OCI-LY3 (cell line): ENCODE data around the gene NR4A2.

Source experiments
- H2AFZ ChIP-seq: fragments of 200-600, 300-600 bp; shearing (Covaris generic); 2 replicates; pipeline ENCODE4 v1.6.0; 2014; ENCODE audit warnings: antibody characterized with exemption, low read depth, low read length
- H3K27ac ChIP-seq: fragments of 200-600, 300-600 bp; sonication (generic); 2 replicates; pipeline ENCODE4 v1.5.1; 2014; ENCODE audit warnings: mild to moderate bottlenecking, low read length, moderate library complexity, mixed read lengths
- H3K27me3 ChIP-seq: fragments of 200-600, 300-600 bp; sonication (generic); 2 replicates; pipeline ENCODE4 v1.6.1; 2014; ENCODE audit warnings: low read depth, low read length, mixed read lengths
- H3K36me3 ChIP-seq: fragments of 200-600, 300-600 bp; sonication (generic); replicated peaks from 2 replicates; pipeline ENCODE3; 2014; ENCODE audit warnings: low read depth, low read length, mixed read lengths
- H3K4me1 ChIP-seq: fragments of 300-600, 200-600 bp; sonication (generic); 2 replicates; pipeline ENCODE4 v1.6.1; 2014; ENCODE audit warnings: low read length, mixed read lengths
- H3K4me2 ChIP-seq: fragments of 200-600, 300-600 bp; sonication (generic); 2 replicates; pipeline ENCODE4 v1.6.1; 2014; ENCODE audit warnings: low read length, mixed read lengths
- H3K4me3 ChIP-seq: fragments of 300-600, 200-600 bp; sonication (generic); 2 replicates; pipeline ENCODE4 v1.5.1; 2014; ENCODE audit warnings: antibody characterized with exemption, mild to moderate bottlenecking, low read length, moderate library complexity
- H3K79me2 ChIP-seq: fragments of 300-600, 200-600 bp; shearing (Covaris generic); 2 replicates; pipeline ENCODE4 v1.6.1; 2014; ENCODE audit warnings: mild to moderate bottlenecking, low read length, mixed read lengths
- H3K9ac ChIP-seq: fragments of 300-600, 200-600 bp; shearing (Covaris generic); 2 replicates; pipeline ENCODE4 v1.6.0; 2014; ENCODE audit warnings: mild to moderate bottlenecking, low read length, moderate library complexity
- H3K9me3 ChIP-seq: fragments of 200-600, 300-600 bp; shearing (Covaris generic); 2 replicates; pipeline ENCODE4 v1.6.1; 2014; ENCODE audit warnings: low read length, mixed read lengths; ENCODE audit not compliant: insufficient read depth
- H4K20me1 ChIP-seq: fragments of 200-600, 300-600 bp; sonication (generic); 2 replicates; pipeline ENCODE4 v1.6.1; 2016; ENCODE audit warnings: low read length, mixed read lengths; ENCODE audit not compliant: insufficient read depth
- CTCF ChIP-seq: fragments of 200-600, 300-600 bp; sonication (generic); IDR thresholded peaks from 2 replicates; pipeline ENCODE4 v1.5.1; 2014; ENCODE audit warnings: antibody characterized with exemption, low read length, low read depth
- EZH2phosphoT487 ChIP-seq: fragments of 200-600 bp; shearing (Covaris generic); IDR thresholded peaks from 2 replicates; pipeline ENCODE4 v1.6.1; 2018; ENCODE audit warnings: antibody characterized with exemption, mixed run types, low read depth

NR4A2 gene

GRCh38 chr2:156326526-156327095 lies 5.9 kb downstream of the NR4A2 start:
- no peak overlapping the region for H2AFZ ChIP-seq
- no peak for TF ChIP-seq EZH2phosphoT487
- TF ChIP-seq CTCF: no peak
- H3K36me3 ChIP-seq: no peaks in the 10 kb centered on the region
- H3K79me2 ChIP-seq: no peaks in the 10 kb centered on the region
- no peak overlapping the region for H3K4me3 ChIP-seq
- H3K27ac ChIP-seq: no peak overlapping the region
- no peak overlapping the region for H3K4me2 ChIP-seq
- no peak overlapping the region for H3K9ac ChIP-seq
- no peaks in the 10 kb centered on the region for H3K9me3 ChIP-seq
- H3K4me1 ChIP-seq: no peaks in the 10 kb centered on the region
- H4K20me1 ChIP-seq: no peaks in the 10 kb centered on the region
- H3K27me3 ChIP-seq: peaks cover 5% of the 10 kb centered on the region

GRCh38 chr2:156325688-156326525 lies 6.6 kb downstream of the NR4A2 start:
- H3K27me3 ChIP-seq: no peaks in the 10 kb centered on the region; the same call in 1 of the 2 replicates
- H4K20me1 ChIP-seq: no peaks in the 10 kb centered on the region
- H3K9me3 ChIP-seq: no peaks in the 10 kb centered on the region
- no peaks in the 10 kb centered on the region for H3K4me1 ChIP-seq
- no peaks in the 10 kb centered on the region for H3K79me2 ChIP-seq
- H3K4me3 ChIP-seq: no peak overlapping the region
- no peak overlapping the region for H3K9ac ChIP-seq
- no peak overlapping the region for H2AFZ ChIP-seq
- no peak overlapping the region for H3K4me2 ChIP-seq
- no peak overlapping the region for H3K27ac ChIP-seq
- TF ChIP-seq CTCF: no peak
- TF ChIP-seq EZH2phosphoT487: no peak
- no peaks in the 10 kb centered on the region for H3K36me3 ChIP-seq

- TF ChIP-seq EZH2phosphoT487: no peak
- TF ChIP-seq CTCF: no peak
- Histone ChIP-seq H2AFZ (no peak overlapping the region), H3K4me1 (no peaks in the 10 kb centered on the region), H3K27ac (no peak overlapping the region), H3K27me3 (no peaks in the 10 kb centered on the region), H3K9ac (no peak overlapping the region), H3K36me3 (no peaks in the 10 kb centered on the region), H4K20me1 (no peaks in the 10 kb centered on the region), H3K79me2 (no peaks in the 10 kb centered on the region), H3K4me3 (no peak overlapping the region), H3K9me3 (no peaks in the 10 kb centered on the region), H3K4me2 (no peak overlapping the region)
Measured at GRCh38 chr2:156323754-156324153, 8.8 kb downstream of the NR4A2 start.

- Histone ChIP-seq H4K20me1 (no peaks in the 10 kb centered on the region), H2AFZ (no peak overlapping the region), H3K27me3 (no peaks in the 10 kb centered on the region), H3K27ac (no peak overlapping the region), H3K4me2 (no peak overlapping the region), H3K4me1 (no peaks in the 10 kb centered on the region), H3K9ac (no peak overlapping the region), H3K4me3 (no peak overlapping the region), H3K36me3 (no peaks in the 10 kb centered on the region), H3K79me2 (no peaks in the 10 kb centered on the region), H3K9me3 (no peaks in the 10 kb centered on the region)
- TF ChIP-seq CTCF: no peak
- no peak for TF ChIP-seq EZH2phosphoT487
Measured at GRCh38 chr2:156322686-156323231, 9.8 kb downstream of the NR4A2 start.
